ENCODE measurements around the gene H2AZ2.
A peak's percentile ranks its signal among the peaks of the same experiment; 100 is the strongest.
"Not testable (repeated sequence)": the region's sequence is repeated elsewhere in the genome, so short reads cannot be mapped to it uniquely, and the experiment has no call there.

H2AZ2 gene

DNA sequence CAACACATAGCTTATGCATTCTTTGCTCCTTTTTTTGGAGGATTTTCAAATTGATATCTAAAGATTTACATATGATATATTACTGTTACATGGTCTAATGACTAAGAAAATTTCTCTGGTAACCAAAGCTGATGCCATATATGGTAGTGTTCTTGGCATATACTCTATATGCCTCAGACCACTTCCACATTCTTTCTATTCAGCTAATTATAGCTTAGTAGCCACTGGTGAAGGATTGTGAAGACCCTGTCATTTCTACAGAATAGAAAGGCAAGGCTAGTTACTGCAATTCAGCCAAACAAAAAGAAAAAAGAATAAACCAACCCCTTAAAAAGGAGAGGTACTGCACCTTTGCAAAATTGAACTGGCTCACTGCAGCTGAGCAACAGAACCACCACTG, 33.7 kb upstream of the H2AZ2 start:
- no peak for TF ChIP-seq ZNF274 (IDR thresholded peaks at IDR 0.05; ENCODE audit: low read depth, low read length)
- H3K4me3 ChIP-seq (ENCODE audit: low read length): peak overlapping the region; percentile 80; the same call in 1 of the 2 replicates

- peak overlapping the region; percentile 80; the same call in 1 of the 2 replicates for H3K4me3 ChIP-seq (ENCODE audit: low read length)
- no peak for TF ChIP-seq ZNF274 (IDR thresholded peaks at IDR 0.05; ENCODE audit: low read depth, low read length)
These were observed 33.2 kb upstream of the H2AZ2 start for GRCh38 chr7:44881066-44881600.

DNA sequence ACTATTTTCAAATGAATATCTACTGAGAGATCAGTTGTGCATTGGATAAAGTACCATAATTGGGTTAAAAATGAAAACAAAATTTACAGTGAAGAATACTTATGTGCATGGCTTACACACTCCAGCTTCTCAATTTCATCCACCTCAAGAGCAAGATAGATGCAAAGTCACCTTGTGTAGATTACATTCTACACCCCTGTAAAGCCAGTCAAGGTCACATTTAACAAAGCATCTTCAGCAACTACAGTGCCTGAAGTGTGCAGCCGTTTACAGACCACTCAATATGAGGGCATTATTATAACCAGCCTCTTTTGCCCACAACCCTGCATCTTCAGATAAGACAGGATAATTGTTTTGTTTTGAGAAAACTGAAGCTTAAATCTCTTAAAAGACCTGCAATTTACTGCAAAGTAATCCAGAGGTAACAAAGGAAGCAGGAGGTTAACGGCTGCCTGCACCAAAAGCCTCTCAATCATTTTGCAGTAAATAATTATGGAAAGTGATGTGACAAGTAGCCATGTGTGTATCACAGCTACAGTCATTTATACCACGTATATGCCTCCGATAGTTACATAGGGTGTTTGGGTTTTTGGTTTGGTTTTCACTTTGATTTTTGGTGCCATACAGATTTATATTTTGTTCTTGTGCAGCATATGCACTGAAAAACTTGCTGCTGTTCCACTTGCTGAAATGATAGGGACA, 32.6 kb upstream of the H2AZ2 start:
- H3K4me3 ChIP-seq (ENCODE audit: low read length): peak overlapping the region; percentile 80; the same call in 1 of the 2 replicates
- no peak for TF ChIP-seq ZNF274 (IDR thresholded peaks at IDR 0.05; ENCODE audit: low read depth, low read length)

GRCh38 chr7:44876393-44876792, 28.5 kb upstream of the H2AZ2 start:
- H3K4me3 ChIP-seq (ENCODE audit: low read length): no peak overlapping the region
- no peak for TF ChIP-seq ZNF274 (IDR thresholded peaks at IDR 0.05; ENCODE audit: low read depth, low read length)

- no peak overlapping the region for H3K4me3 ChIP-seq (ENCODE audit: low read length)
- TF ChIP-seq ZNF274 (IDR thresholded peaks at IDR 0.05; ENCODE audit: low read depth, low read length): no peak
These were observed 27.4 kb upstream of the H2AZ2 start for GRCh38 chr7:44875241-44875640.

GRCh38 chr7:44872787-44873186, 24.9 kb upstream of the H2AZ2 start:
- no peak overlapping the region for H3K4me3 ChIP-seq (ENCODE audit: low read length)
- no peak for TF ChIP-seq ZNF274 (IDR thresholded peaks at IDR 0.05; ENCODE audit: low read depth, low read length)

DNA sequence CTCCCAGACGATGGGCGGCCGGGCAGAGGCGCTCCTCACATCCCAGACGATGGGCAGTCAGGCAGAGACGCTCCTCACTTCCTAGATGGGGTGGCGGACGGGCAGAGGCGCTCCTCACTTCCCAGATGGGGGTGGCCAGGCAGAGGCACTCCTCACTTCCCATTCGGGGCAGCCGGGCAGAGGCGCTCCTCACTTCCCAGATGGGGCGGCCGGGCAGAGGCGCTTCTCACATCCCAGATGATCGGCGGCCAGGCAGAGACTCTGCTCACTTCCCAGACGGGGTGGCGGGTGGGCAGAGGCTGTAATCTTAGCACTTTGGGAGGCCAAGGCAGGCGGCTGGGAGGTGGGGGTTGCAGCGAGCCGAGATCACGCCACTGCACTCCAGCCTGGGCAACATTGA, 24.0 kb upstream of the H2AZ2 start:
- H3K4me3 ChIP-seq (ENCODE audit: low read length): not testable (repeated sequence)

- not testable (repeated sequence) for H3K4me3 ChIP-seq (ENCODE audit: low read length)
These were observed 22.9 kb upstream of the H2AZ2 start for GRCh38 chr7:44870780-44871179.

- not testable (repeated sequence) for H3K4me3 ChIP-seq (ENCODE audit: low read length)
These were observed 22.4 kb upstream of the H2AZ2 start for GRCh38 chr7:44870336-44870735.

DNA sequence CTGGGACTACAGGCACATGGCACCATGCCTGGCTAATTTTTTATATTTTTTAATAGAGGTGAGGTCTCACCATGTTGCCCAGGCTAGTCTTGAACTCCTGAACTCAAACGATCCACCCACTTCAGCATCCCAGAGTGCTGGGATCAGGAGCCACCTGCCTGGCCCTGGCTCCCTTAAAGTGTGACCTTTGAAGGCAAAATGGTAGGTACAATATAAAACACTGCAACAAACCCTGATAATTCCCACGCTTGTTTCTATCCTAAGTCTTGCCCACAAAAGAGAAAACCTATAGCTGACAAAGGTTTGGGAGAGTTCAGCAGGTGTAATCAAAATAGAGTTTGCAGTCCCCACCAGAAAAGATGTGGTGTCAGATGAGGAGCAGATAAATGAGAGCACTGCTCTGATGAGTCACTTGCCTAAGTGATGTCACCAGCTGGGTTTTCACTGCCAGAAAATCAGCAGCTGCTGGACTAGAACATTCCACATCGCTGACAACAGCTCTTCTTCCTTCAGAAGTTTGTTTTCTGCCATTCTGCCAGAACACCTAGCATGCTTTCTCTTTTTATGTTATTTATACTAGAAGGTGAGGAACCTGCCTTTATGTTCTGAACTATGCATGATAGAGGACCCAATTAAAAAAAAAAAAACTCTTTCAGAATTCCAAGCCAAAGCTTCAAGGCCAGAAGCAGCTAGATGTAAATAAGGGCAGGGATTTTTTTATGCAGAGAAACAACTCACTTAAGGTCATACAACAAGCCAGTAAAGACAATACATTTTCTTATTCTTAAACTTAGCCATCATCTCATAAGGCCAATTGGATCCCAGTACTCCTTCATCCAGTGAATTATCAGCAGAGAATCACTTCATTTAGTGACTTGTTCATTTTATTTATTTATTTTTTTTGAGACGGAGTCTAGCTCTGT, 19.4 kb upstream of the H2AZ2 start:
- no peak for TF ChIP-seq ZNF274 (IDR thresholded peaks at IDR 0.05; ENCODE audit: low read depth, low read length)
- H3K4me3 ChIP-seq (ENCODE audit: low read length): no peak overlapping the region

GRCh38 chr7:44861949-44862348, 14.1 kb upstream of the H2AZ2 start:
- not testable (repeated sequence) for H3K4me3 ChIP-seq (ENCODE audit: low read length)

- no peak for TF ChIP-seq ZNF274 (IDR thresholded peaks at IDR 0.05; ENCODE audit: low read depth, low read length)
- no peak overlapping the region for H3K4me3 ChIP-seq (ENCODE audit: low read length)
These were observed 10.3 kb upstream of the H2AZ2 start for GRCh38 chr7:44858161-44858560.

DNA sequence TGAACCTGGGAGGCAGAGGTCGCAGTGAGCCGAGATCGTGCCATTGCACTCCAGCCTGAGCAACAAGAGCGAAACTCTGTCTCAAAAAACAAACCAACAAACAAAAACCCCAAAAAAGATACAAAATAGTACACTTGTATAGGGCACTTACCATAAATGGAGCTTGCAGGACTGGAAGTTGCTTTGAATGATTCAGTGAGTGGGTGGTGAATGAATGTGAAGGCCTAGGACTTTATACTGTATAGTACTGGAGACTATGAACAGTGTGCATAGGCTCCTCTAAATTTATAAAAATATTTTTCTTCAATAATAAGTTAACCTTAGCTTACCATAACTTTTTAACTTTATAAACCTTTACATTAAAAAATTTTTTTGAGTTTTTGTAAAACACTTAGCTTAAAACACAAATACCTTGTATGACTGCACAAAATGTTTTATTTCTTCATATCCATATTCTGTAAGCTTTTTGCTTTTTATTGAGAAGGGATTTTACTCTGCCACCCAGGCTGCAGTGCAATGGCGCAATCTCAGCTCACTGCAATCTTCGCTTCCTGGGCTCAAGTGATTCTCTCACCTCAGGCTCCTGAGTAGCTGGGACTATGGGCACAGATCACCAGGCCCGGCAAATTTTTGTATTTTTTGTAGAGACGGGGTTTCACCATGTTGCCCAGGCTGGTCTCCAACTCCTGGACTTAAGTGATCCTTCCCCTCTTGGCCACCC, 6.9 kb upstream of the H2AZ2 start:
- no peak for TF ChIP-seq ZNF274 (IDR thresholded peaks at IDR 0.05; ENCODE audit: low read depth, low read length)
- H3K4me3 ChIP-seq (ENCODE audit: low read length): no peak overlapping the region

- TF ChIP-seq ZNF274 (IDR thresholded peaks at IDR 0.05; ENCODE audit: low read depth, low read length): no peak
- H3K4me3 ChIP-seq (ENCODE audit: low read length): no peak overlapping the region
These were observed 5.5 kb upstream of the H2AZ2 start for GRCh38 chr7:44853391-44853790.

Measured in GM08714 (cell line).